AG04450 (cell line): ENCODE measurements around the gene APPL1. TPM values are rescaled to one million over a fixed set of nuclear protein-coding genes. Genes with fewer than 3 reads are reported as not detected.
A peak's percentile ranks its signal among the peaks of the same experiment; 100 is the strongest.

ENCODE experiments used
- CTCF ChIA-PET: fragments of 300-600, 350-600 bp; formaldehyde crosslinking; extraction: SDS; loops from one replicate; lab custom pipeline; 2022; ENCODE audit warnings: antibody characterized with exemption, inconsistent platforms; lab: Charles Lee
- POLR2A ChIA-PET: fragments of 350-600 bp; formaldehyde crosslinking; extraction: SDS; loops from one replicate; lab custom pipeline; 2021; ENCODE audit warnings: antibody characterized with exemption, inconsistent platforms; lab: Yijun Ruan, JAX
- DNase-seq: peaks from one replicate; pipeline ENCODE4 v3.0.0-alpha.2; 2011; ENCODE audit warnings: low read depth, low spot score
- H3K27ac ChIP-seq: one replicate; pipeline ENCODE4 v1.5.1; 2012; ENCODE audit warnings: low read depth, low read length, control low read depth
- H3K27me3 ChIP-seq: one replicate; pipeline ENCODE4 v1.6.0; 2012; ENCODE audit warnings: low read length; ENCODE audit not compliant: control insufficient read depth, insufficient read depth
- H3K4me3 ChIP-seq: 2 replicates; pipeline ENCODE4 v1.5.1; 2011; ENCODE audit warnings: mild to moderate bottlenecking, low read depth, low read length, control low read depth
- H3K9me3 ChIP-seq: 2 replicates; pipeline ENCODE4 v1.5.1; 2012; ENCODE audit warnings: low read length; ENCODE audit not compliant: control insufficient read depth, insufficient read depth
- CTCF ChIP-seq: IDR thresholded peaks from 2 replicates; pipeline ENCODE4 v1.5.1; 2011; ENCODE audit warnings: low read depth, low read length, control low read depth, inconsistent platforms
- polyA minus RNA-seq: library from RNA; depleted of rRNA, polyadenylated mRNA; stranded (reverse); fragments of >200 nt; gene quantifications from 2 replicates; pipeline ENCODE4 v1.2.3, GENCODE V29; 2011; rRNA and poly(A)+ RNA removed
- polyA plus RNA-seq: library from polyadenylated mRNA; depleted of rRNA; stranded (reverse); fragments of >200 nt; gene quantifications from 2 replicates; pipeline ENCODE4 v1.2.3, GENCODE V29; 2011; rRNA removed

APPL1 gene
- 16.9 and 23.5 TPM in 2 replicates for polyA plus RNA-seq
- 32.0 and 34.8 TPM in 2 replicates for polyA minus RNA-seq

GRCh38 chr3:57227204-57227929, at the start of gene APPL1:
TSS of gene APPL1 (plus strand) at chr3:57227729. CDS start at chr3:57227884, 155 bp downstream.
- Histone ChIP-seq H3K27ac (peak within 1 kb of the TSS; percentile 84), H3K27me3 (no peaks in the 10 kb centered on the region), H3K4me3 (peak within 1 kb of the TSS; percentile 90), H3K9me3 (no peaks in the 10 kb centered on the region)
- CTCF ChIA-PET, result interaction anchor here (1.1 to 1.5 kb wide), 4 partner anchors 57 to 74 kb away, joined by 4 to 7 read pairs (median 4); no protein-coding TSS in a partner anchor
- no peak for TF ChIP-seq CTCF
- POLR2A ChIA-PET, result no interaction called here
- peak; percentile 53 for DNase-seq

- CTCF ChIA-PET, result interaction anchor here (1.0 to 1.8 kb wide), 4 partner anchors 10 to 673 kb away, joined by 3 to 10 read pairs (median 4); no protein-coding TSS in a partner anchor
- no peaks in the 10 kb centered on the region for H3K9me3 ChIP-seq
- H3K27me3 ChIP-seq, result peaks cover 10% of the 10 kb centered on the region
- peak; percentile 8 for DNase-seq
- TF ChIP-seq CTCF, result peak; percentile 50
- no peak overlapping the region for H3K27ac ChIP-seq
- no peak overlapping the region for H3K4me3 ChIP-seq
- POLR2A ChIA-PET, result no interaction called here
Observed at GRCh38 chr3:57179580-57180410, 47.7 kb upstream of the APPL1 start.

DNA sequence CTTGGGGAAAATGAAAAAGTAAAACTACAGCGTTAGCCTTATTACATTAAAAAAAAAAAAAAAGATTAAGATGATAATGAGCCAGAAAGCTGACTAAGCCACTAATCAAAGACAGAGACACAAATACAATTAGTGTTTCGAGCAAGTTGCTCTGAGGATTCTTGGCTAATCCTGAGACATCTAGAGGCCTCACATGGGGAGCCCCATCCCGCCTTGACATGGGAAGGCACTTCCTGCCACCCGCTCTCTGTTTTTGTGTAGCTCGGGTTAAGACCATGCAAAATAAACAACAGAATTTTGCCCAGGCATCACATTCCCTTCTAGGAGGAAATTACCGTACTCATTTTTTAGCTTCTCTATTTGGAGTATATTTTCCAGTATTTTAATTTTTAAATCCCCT, 43.0 kb upstream of the APPL1 start:
- Histone ChIP-seq H3K4me3 (no peak overlapping the region), H3K27ac (no peak overlapping the region), H3K27me3 (peaks cover 12% of the 10 kb centered on the region), H3K9me3 (no peaks in the 10 kb centered on the region)
- no peak for TF ChIP-seq CTCF
- CTCF ChIA-PET, result interaction anchor here (1.8 kb wide), 1 partner anchor 14 kb away, joined by 7 read pairs; no protein-coding TSS in a partner anchor
- no peak for DNase-seq
- POLR2A ChIA-PET, result no interaction called here

- Histone ChIP-seq H3K27me3 (peaks cover 2% of the 10 kb centered on the region), H3K27ac (no peak overlapping the region), H3K9me3 (no peaks in the 10 kb centered on the region; the same call in 1 of the 2 replicates), H3K4me3 (no peak overlapping the region)
- POLR2A ChIA-PET, result no interaction called here
- no peak for TF ChIP-seq CTCF
- CTCF ChIA-PET, result no interaction called here
- no peak for DNase-seq
Observed at GRCh38 chr3:57192028-57192427, 35.5 kb upstream of the APPL1 start.
